ENCODE measurements around the gene HIRA. TPM values are rescaled to one million over a fixed set of nuclear protein-coding genes. Genes with fewer than 3 reads are reported as not detected.

HIRA gene
- total RNA-seq, 1 donor: 17.7 TPM

- H3K4me3 ChIP-seq (ENCODE audit: low read depth, low read length): no peak overlapping the region
- TF ChIP-seq CTCF (IDR thresholded peaks at IDR 0.05; ENCODE audit: insufficient read depth, low read length): no peak
- DNase-seq (ENCODE audit: low read depth): no peak
These were observed 20.4 kb downstream of the HIRA start for GRCh38 chr22:19410941-19411689.

GRCh38 chr22:19407649-19408606, 23.6 kb downstream of the HIRA start:
- DNase-seq (ENCODE audit: low read depth): peak; percentile 76
- H3K4me3 ChIP-seq (ENCODE audit: low read depth, low read length): no peak overlapping the region
- TF ChIP-seq CTCF (IDR thresholded peaks at IDR 0.05; ENCODE audit: insufficient read depth, low read length): no peak

- no peak for DNase-seq (ENCODE audit: low read depth)
- no peak for TF ChIP-seq CTCF (IDR thresholded peaks at IDR 0.05; ENCODE audit: insufficient read depth, low read length)
- H3K4me3 ChIP-seq (ENCODE audit: low read depth, low read length): no peak overlapping the region
These were observed 24.7 kb downstream of the HIRA start for GRCh38 chr22:19406846-19407245.

- DNase-seq (ENCODE audit: low read depth): no peak
- TF ChIP-seq CTCF (IDR thresholded peaks at IDR 0.05; ENCODE audit: insufficient read depth, low read length): no peak
- H3K4me3 ChIP-seq (ENCODE audit: low read depth, low read length): no peak overlapping the region
These were observed 25.2 kb downstream of the HIRA start for GRCh38 chr22:19406281-19406811.

GRCh38 chr22:19405652-19406051, 25.9 kb downstream of the HIRA start:
- no peak for DNase-seq (ENCODE audit: low read depth)
- TF ChIP-seq CTCF (IDR thresholded peaks at IDR 0.05; ENCODE audit: insufficient read depth, low read length): no peak
- H3K4me3 ChIP-seq (ENCODE audit: low read depth, low read length): no peak overlapping the region

- no peak for TF ChIP-seq CTCF (IDR thresholded peaks at IDR 0.05; ENCODE audit: insufficient read depth, low read length)
- H3K4me3 ChIP-seq (ENCODE audit: low read depth, low read length): no peak overlapping the region
- DNase-seq (ENCODE audit: low read depth): no peak
These were observed 26.4 kb downstream of the HIRA start for GRCh38 chr22:19405133-19405532.

Measured in fibroblast of the aortic adventitia (primary cell).